Progenitor cell of endocrine pancreas (in vitro differentiated cells): ENCODE measurements around the gene WFIKKN2. TPM values are rescaled to one million over a fixed set of nuclear protein-coding genes. Genes with fewer than 3 reads are reported as not detected.
"Not testable (repeated sequence)": the region's sequence is repeated elsewhere in the genome, so short reads cannot be mapped to it uniquely, and the experiment has no call there.

Experiments used
- DNase-seq: peaks from one replicate; pipeline ENCODE4 v3.0.0; 2021; ENCODE audit warnings: low spot score; ENCODE audit not compliant: unreplicated experiment
- H3K27ac Mint-ChIP-seq: 2 replicates; pipeline ENCODE4 v1.8.0; 2021; ENCODE audit warnings: mild to moderate bottlenecking, moderate library complexity, mixed read lengths
- H3K27me3 Mint-ChIP-seq: 2 replicates; pipeline ENCODE4 v1.8.0; 2021; ENCODE audit warnings: mixed read lengths
- H3K36me3 Mint-ChIP-seq: 2 replicates; pipeline ENCODE4 v1.8.0; 2022; ENCODE audit warnings: mixed read lengths; ENCODE audit not compliant: insufficient read depth
- H3K4me1 Mint-ChIP-seq: 2 replicates; pipeline ENCODE4 v1.8.0; 2021; ENCODE audit warnings: low read depth, mixed read lengths
- H3K4me3 Mint-ChIP-seq: 2 replicates; pipeline ENCODE4 v1.8.0; 2021; ENCODE audit warnings: low read depth, mild to moderate bottlenecking, moderate library complexity, mixed read lengths
- H3K9me3 Mint-ChIP-seq: 2 replicates; pipeline ENCODE4 v1.8.0; 2021; ENCODE audit warnings: low read depth, mixed read lengths
- CTCF ChIP-seq: fragments of 200-600 bp; sonication (generic); IDR thresholded peaks from one replicate; pipeline ENCODE4 v1.5.0; 2021; ENCODE audit warnings: antibody characterized with exemption, mild to moderate bottlenecking; ENCODE audit not compliant: unreplicated experiment
- total RNA-seq: library from RNA; stranded (reverse); gene quantifications from 2 replicates; pipeline ENCODE4 v1.2.1, GENCODE V29; 2021

Gene WFIKKN2
- total RNA-seq, 1 donor from 2014 or later: not detected

DNA sequence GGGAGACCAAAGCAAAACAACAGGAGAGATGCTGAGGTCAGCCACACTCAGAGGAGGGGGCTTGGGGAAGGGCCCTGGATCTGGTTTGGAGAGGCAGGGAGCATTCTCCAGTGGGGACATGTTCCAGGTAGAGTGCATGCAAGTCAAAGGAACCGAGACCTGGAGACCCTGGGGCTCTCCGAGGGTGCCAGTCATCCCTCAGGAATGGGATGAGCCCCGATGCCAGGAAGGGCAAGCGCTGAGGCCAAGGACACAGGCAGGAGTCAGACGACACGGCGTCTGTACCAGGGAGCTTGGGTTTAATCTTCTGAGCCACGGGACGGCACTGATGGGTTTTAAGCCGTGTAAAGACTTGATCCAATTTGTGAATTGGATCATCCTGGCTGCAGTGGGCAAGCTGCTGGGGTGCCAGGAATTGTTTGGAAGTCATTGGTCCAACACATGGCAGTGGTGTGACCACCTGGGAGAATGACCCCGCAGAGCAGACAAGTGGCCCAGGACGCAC lies 35.1 kb upstream of the WFIKKN2 start:
- Mint-ChIP-seq H3K9me3 (no peaks in the 10 kb centered on the region), H3K27me3 (no peaks in the 10 kb centered on the region), H3K36me3 (no peaks in the 10 kb centered on the region), H3K27ac (no peak overlapping the region), H3K4me3 (no peak overlapping the region), H3K4me1 (peaks cover 11% of the 10 kb centered on the region)
- no peak for DNase-seq
- no peak for TF ChIP-seq CTCF

GRCh38 chr17:50802609-50803571 lies 32.5 kb upstream of the WFIKKN2 start:
- no peak for TF ChIP-seq CTCF
- no peaks in the 10 kb centered on the region for H3K9me3 Mint-ChIP-seq
- H3K36me3 Mint-ChIP-seq: no peaks in the 10 kb centered on the region
- no peaks in the 10 kb centered on the region for H3K27me3 Mint-ChIP-seq
- no peak for DNase-seq
- no peak overlapping the region for H3K4me3 Mint-ChIP-seq
- H3K4me1 Mint-ChIP-seq: peaks cover 4% of the 10 kb centered on the region
- no peak overlapping the region for H3K27ac Mint-ChIP-seq

GRCh38 chr17:50803676-50804075 lies 31.7 kb upstream of the WFIKKN2 start:
- Mint-ChIP-seq H3K9me3 (no peaks in the 10 kb centered on the region), H3K36me3 (no peaks in the 10 kb centered on the region), H3K27ac (no peak overlapping the region), H3K4me3 (no peak overlapping the region), H3K27me3 (no peaks in the 10 kb centered on the region), H3K4me1 (peaks cover 4% of the 10 kb centered on the region)
- TF ChIP-seq CTCF: no peak
- DNase-seq: no peak

DNA sequence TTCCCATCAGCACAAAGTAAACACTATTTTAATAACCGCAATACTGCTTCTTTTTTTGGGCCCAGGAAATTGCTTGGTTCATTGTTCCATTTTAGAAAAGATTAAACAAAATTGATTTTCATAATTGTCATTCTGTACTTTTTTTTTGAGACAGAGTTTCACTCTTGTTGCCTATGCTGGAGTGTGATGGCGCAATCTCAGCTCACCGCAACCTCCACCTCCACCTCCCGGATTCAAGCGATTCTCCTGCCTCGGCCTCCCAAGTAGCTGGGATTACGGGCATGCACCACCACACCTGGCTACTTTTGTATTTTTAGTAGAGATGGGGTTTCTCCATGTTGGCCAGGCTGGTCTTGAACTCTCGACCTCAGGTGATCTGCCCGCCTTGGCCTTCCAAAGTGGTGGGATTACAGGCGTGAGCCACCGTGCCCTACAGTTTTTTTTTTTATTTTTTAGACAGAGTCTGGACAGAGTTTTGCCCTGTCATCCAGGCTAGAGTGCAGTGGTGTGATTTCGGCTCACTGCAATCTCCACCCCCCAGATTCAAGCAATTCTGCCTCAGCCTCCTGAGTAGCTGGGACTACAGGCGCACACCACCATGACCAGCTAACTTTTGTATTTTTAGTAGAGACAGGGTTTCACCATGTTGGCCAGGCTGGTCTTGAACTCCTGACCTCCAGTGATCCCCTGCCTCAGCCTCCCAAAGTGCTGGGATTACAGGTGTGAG lies 30.5 kb upstream of the WFIKKN2 start:
- H3K4me1 Mint-ChIP-seq, H3K9me3 Mint-ChIP-seq, H3K27ac Mint-ChIP-seq, H3K27me3 Mint-ChIP-seq, H3K4me3 Mint-ChIP-seq, DNase-seq, H3K36me3 Mint-ChIP-seq: not testable (repeated sequence)

- Mint-ChIP-seq H3K4me1 (peaks cover 4% of the 10 kb centered on the region), H3K27ac (no peak overlapping the region), H3K27me3 (no peaks in the 10 kb centered on the region), H3K4me3 (no peak overlapping the region), H3K9me3 (no peaks in the 10 kb centered on the region), H3K36me3 (no peaks in the 10 kb centered on the region)
- no peak for TF ChIP-seq CTCF
- no peak for DNase-seq
These were observed 29.9 kb upstream of the WFIKKN2 start for GRCh38 chr17:50805486-50805885.
